Esophagus squamous epithelium (tissue), 4 donors: ENCODE data around the gene GPRIN2.

Experiments used
- POLR2A ChIP-seq, 4 donors: fragments of 450-650 bp; IDR thresholded peaks; one replicate each; pipeline ENCODE4 v1.6.1; 2017; ENCODE audit warnings: antibody characterized with exemption in 4 of 4, mild to moderate bottlenecking in 4 of 4, moderate library complexity in 3 of 4
- TF ChIP-seq, protein P1 (sequence below), 6 experiments: fragments of 450-650 bp in 4 of 6; fragments of 200-600 bp in 2 of 6; sonication (generic) in 2 of 6; IDR thresholded peaks; one replicate each; pipeline ENCODE4 v1.5.1; 2016 to 2019; ENCODE audit warnings: antibody characterized with exemption in 6 of 6, mild to moderate bottlenecking in 4 of 6, moderate library complexity in 4 of 6

- no peak for TF ChIP-seq POLR2A (IDR thresholded peaks at IDR 0.05)
- TF ChIP-seq, protein P1, sequence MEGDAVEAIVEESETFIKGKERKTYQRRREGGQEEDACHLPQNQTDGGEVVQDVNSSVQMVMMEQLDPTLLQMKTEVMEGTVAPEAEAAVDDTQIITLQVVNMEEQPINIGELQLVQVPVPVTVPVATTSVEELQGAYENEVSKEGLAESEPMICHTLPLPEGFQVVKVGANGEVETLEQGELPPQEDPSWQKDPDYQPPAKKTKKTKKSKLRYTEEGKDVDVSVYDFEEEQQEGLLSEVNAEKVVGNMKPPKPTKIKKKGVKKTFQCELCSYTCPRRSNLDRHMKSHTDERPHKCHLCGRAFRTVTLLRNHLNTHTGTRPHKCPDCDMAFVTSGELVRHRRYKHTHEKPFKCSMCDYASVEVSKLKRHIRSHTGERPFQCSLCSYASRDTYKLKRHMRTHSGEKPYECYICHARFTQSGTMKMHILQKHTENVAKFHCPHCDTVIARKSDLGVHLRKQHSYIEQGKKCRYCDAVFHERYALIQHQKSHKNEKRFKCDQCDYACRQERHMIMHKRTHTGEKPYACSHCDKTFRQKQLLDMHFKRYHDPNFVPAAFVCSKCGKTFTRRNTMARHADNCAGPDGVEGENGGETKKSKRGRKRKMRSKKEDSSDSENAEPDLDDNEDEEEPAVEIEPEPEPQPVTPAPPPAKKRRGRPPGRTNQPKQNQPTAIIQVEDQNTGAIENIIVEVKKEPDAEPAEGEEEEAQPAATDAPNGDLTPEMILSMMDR (IDR thresholded peaks at IDR 0.05) = no peak
Observed at GRCh38 chr10:46548498-46549090, 7.9 kb downstream of the GPRIN2 start.
